Trophoblast cell (in vitro differentiated cells and primary cell): ENCODE data around the gene TIMM10.
A peak's percentile ranks its signal among the peaks of the same experiment; 100 is the strongest.

Experiments used
- DNase-seq, 2 donors: peaks; one replicate each; pipeline ENCODE4 v3.0.0-alpha.2; 2016
- H2AFZ ChIP-seq: 2 replicates; pipeline ENCODE4 v1.6.1; 2013; ENCODE audit warnings: low read length, moderate library complexity, mild to moderate bottlenecking; ENCODE audit not compliant: insufficient read depth, poor library complexity
- H2AK5ac ChIP-seq: 2 replicates; pipeline ENCODE4 v1.6.1; 2013; ENCODE audit warnings: mild to moderate bottlenecking, low read length
- H2BK120ac ChIP-seq: 2 replicates; pipeline ENCODE4 v1.6.1; 2013; ENCODE audit warnings: low read length, mild to moderate bottlenecking, moderate library complexity; ENCODE audit not compliant: insufficient read depth, poor library complexity
- H2BK12ac ChIP-seq: 2 replicates; pipeline ENCODE4 v1.6.1; 2013; ENCODE audit warnings: mild to moderate bottlenecking, low read length, moderate library complexity
- H2BK5ac ChIP-seq: 2 replicates; pipeline ENCODE4 v1.6.1; 2013; ENCODE audit warnings: low read length, low read depth, moderate library complexity, mild to moderate bottlenecking; ENCODE audit not compliant: poor library complexity
- H3K14ac ChIP-seq: 2 replicates; pipeline ENCODE4 v1.6.1; 2013; ENCODE audit warnings: mild to moderate bottlenecking, low read length
- H3K18ac ChIP-seq: 2 replicates; pipeline ENCODE4 v1.6.1; 2013; ENCODE audit warnings: mild to moderate bottlenecking, low read length
- H3K23ac ChIP-seq: 2 replicates; pipeline ENCODE4 v1.6.1; 2013; ENCODE audit warnings: low read length
- H3K27ac ChIP-seq: 2 replicates; pipeline ENCODE4 v1.5.1; 2013; ENCODE audit warnings: low read depth, mild to moderate bottlenecking, inconsistent platforms, low read length, moderate library complexity
- H3K27me3 ChIP-seq: 2 replicates; pipeline ENCODE4 v1.6.1; 2013; ENCODE audit warnings: inconsistent platforms, mild to moderate bottlenecking, low read length, moderate library complexity; ENCODE audit not compliant: insufficient read depth
- H3K36me3 ChIP-seq, 2 experiments: 1 replicate in 1 of 2; 2 replicates in 1 of 2; pipeline ENCODE4 v1.6.1; 2013; ENCODE audit warnings: low read length in 2 of 2, mild to moderate bottlenecking in 2 of 2, moderate library complexity in 1 of 2; ENCODE audit not compliant: insufficient read depth in 2 of 2, control insufficient read depth in 1 of 2
- H3K4ac ChIP-seq: 2 replicates; pipeline ENCODE4 v1.6.1; 2013; ENCODE audit warnings: low read depth, mild to moderate bottlenecking, low read length, moderate library complexity
- H3K4me1 ChIP-seq, 2 experiments: 1 replicate in 1 of 2; 2 replicates in 1 of 2; pipeline ENCODE4 v1.6.1; 2013; ENCODE audit warnings: low read length in 2 of 2, mild to moderate bottlenecking in 2 of 2, moderate library complexity in 1 of 2; ENCODE audit not compliant: insufficient read depth in 2 of 2, control insufficient read depth in 1 of 2
- H3K4me2 ChIP-seq: 2 replicates; pipeline ENCODE4 v1.6.1; 2013; ENCODE audit warnings: inconsistent platforms, mild to moderate bottlenecking, low read length, moderate library complexity
- H3K4me3 ChIP-seq: 2 replicates; pipeline ENCODE4 v1.5.1; 2013; ENCODE audit warnings: mild to moderate bottlenecking, low read depth, low read length, inconsistent platforms
- H3K79me1 ChIP-seq: one replicate; pipeline ENCODE4 v1.6.1; 2013; ENCODE audit warnings: low read length
- H3K79me2 ChIP-seq: 2 replicates; pipeline ENCODE4 v1.6.1; 2013; ENCODE audit warnings: low read length, mild to moderate bottlenecking; ENCODE audit not compliant: control insufficient read depth, insufficient read depth, poor library complexity
- H3K9ac ChIP-seq: 2 replicates; pipeline ENCODE4 v1.6.1; 2013; ENCODE audit warnings: mild to moderate bottlenecking, low read length
- H3K9me3 ChIP-seq: 2 replicates; pipeline ENCODE4 v1.6.1; 2013; ENCODE audit warnings: low read depth, mild to moderate bottlenecking, control low read depth, inconsistent platforms, low read length; ENCODE audit not compliant: insufficient read depth
- H4K12ac ChIP-seq: 2 replicates; pipeline ENCODE4 v1.6.1; 2013; ENCODE audit warnings: low read depth, mild to moderate bottlenecking, low read length, moderate library complexity
- H4K8ac ChIP-seq: 2 replicates; pipeline ENCODE4 v1.6.1; 2013; ENCODE audit warnings: low read depth, mild to moderate bottlenecking, low read length, moderate library complexity
- H4K91ac ChIP-seq: one replicate; pipeline ENCODE4 v1.6.1; 2013; ENCODE audit warnings: low read depth, mild to moderate bottlenecking, low read length, moderate library complexity
- WGBS: extraction: QIAGEN DNeasy Blood & Tissue Kit; methylation state at CpG from one replicate; pipeline ENCODE4 v1.1.7; 2013; ENCODE audit warnings: missing lambda C conversion rate; ENCODE audit not compliant: insufficient read length, insufficient coverage; ENCODE audit errors: extremely low coverage; 5-methylcytosine and 5-hydroxymethylcytosine counted together

Gene TIMM10

GRCh38 chr11:57497303-57498247 is 33.0 kb downstream of the TIMM10 start:
- no peaks in the 10 kb centered on the region for H3K79me2 ChIP-seq
- H4K91ac ChIP-seq = no peak overlapping the region
- H4K12ac ChIP-seq = no peak overlapping the region
- no peak overlapping the region for H3K9ac ChIP-seq
- H3K4me3 ChIP-seq = no peak overlapping the region
- H3K23ac ChIP-seq = no peak overlapping the region
- no peak overlapping the region for H3K14ac ChIP-seq
- no peak for DNase-seq
- H2BK12ac ChIP-seq = no peak overlapping the region
- H3K4ac ChIP-seq = no peak overlapping the region
- no peaks in the 10 kb centered on the region for H3K36me3 ChIP-seq
- H4K8ac ChIP-seq = no peak overlapping the region
- H2AK5ac ChIP-seq = no peak overlapping the region
- peaks cover 3 to 14% of the 10 kb centered on the region in 2 experiments for H3K4me1 ChIP-seq
- no peak overlapping the region for H3K18ac ChIP-seq
- H3K9me3 ChIP-seq = peaks cover 2% of the 10 kb centered on the region
- H3K27me3 ChIP-seq = no peaks in the 10 kb centered on the region
- H2BK120ac ChIP-seq = peak overlapping the region; percentile 7
- H2BK5ac ChIP-seq = no peak overlapping the region
- no peak overlapping the region for H2AFZ ChIP-seq
- peaks cover 3% of the 10 kb centered on the region for H3K79me1 ChIP-seq
- no CpG with 5 or more reads among the region's 15 CpGs for WGBS
- no peak overlapping the region for H3K27ac ChIP-seq
- H3K4me2 ChIP-seq = no peak overlapping the region

GRCh38 chr11:57496109-57496820 is 34.3 kb downstream of the TIMM10 start:
- Histone ChIP-seq H3K4me1 (peaks cover 3 to 14% of the 10 kb centered on the region in 2 experiments), H3K36me3 (no peaks in the 10 kb centered on the region), H3K14ac (no peak overlapping the region), H4K8ac (no peak overlapping the region), H3K79me1 (peaks cover 3% of the 10 kb centered on the region), H3K9me3 (peaks cover 2% of the 10 kb centered on the region), H2AFZ (no peak overlapping the region), H3K4ac (no peak overlapping the region), H3K79me2 (no peaks in the 10 kb centered on the region), H2AK5ac (no peak overlapping the region), H3K4me2 (no peak overlapping the region), H2BK120ac (no peak overlapping the region), H3K4me3 (no peak overlapping the region), H2BK12ac (no peak overlapping the region), H4K91ac (no peak overlapping the region), H3K9ac (no peak overlapping the region), H4K12ac (no peak overlapping the region), H2BK5ac (no peak overlapping the region), H3K18ac (no peak overlapping the region), H3K27me3 (no peaks in the 10 kb centered on the region), H3K23ac (no peak overlapping the region), H3K27ac (no peak overlapping the region)
- no peak for DNase-seq
- WGBS = no CpG with 5 or more reads among the region's 9 CpGs

- Histone ChIP-seq H3K4me3 (no peak overlapping the region), H3K18ac (no peak overlapping the region), H3K23ac (no peak overlapping the region), H3K36me3 (no peaks in the 10 kb centered on the region), H2AK5ac (no peak overlapping the region), H3K27me3 (no peaks in the 10 kb centered on the region), H3K4me2 (no peak overlapping the region), H3K4me1 (peaks cover 0 to 9% of the 10 kb centered on the region in 2 experiments), H3K79me1 (no peaks in the 10 kb centered on the region), H4K91ac (peak overlapping the region; percentile 59), H2BK120ac (peak overlapping the region; percentile 1), H4K8ac (peak overlapping the region; percentile 12), H3K4ac (no peak overlapping the region), H2BK5ac (no peak overlapping the region), H2BK12ac (no peak overlapping the region), H3K27ac (no peak overlapping the region), H3K9me3 (no peaks in the 10 kb centered on the region), H3K14ac (no peak overlapping the region), H4K12ac (no peak overlapping the region), H3K79me2 (no peaks in the 10 kb centered on the region), H3K9ac (no peak overlapping the region), H2AFZ (peak overlapping the region; percentile 4)
- peak; percentile 79 to 91 for DNase-seq
- WGBS = no CpG with 5 or more reads among the region's 15 CpGs
Measured at GRCh38 chr11:57493507-57494503, 36.7 kb downstream of the TIMM10 start.
